Stimulated activated naive CD8-positive, alpha-beta T cell treated with anti-CD3 and anti-CD28 coated beads, Interleukin-15, amount 100 ng/mL, for 72 hours (primary cell): ENCODE results near the gene CSNK2A1.
"Not testable (repeated sequence)": the region's sequence is repeated elsewhere in the genome, so short reads cannot be mapped to it uniquely, and the experiment has no call there.

Experiments used
- ATAC-seq: fragments of 150-1000 bp; cut with Tn5 transposase; 2 replicates; pipeline ENCODE4 v1.10.0; 2021; ENCODE audit warnings: mild to moderate bottlenecking, moderate library complexity
- DNase-seq, 2 donors: peaks; one replicate each; pipeline ENCODE4 v3.0.0; 2021 to 2022
- H3K27ac Mint-ChIP-seq, 2 donors: one replicate each; pipeline ENCODE4 v1.8.0; 2022; ENCODE audit warnings: mild to moderate bottlenecking in 2 of 2, mixed read lengths in 2 of 2, moderate library complexity in 2 of 2
- H3K27me3 Mint-ChIP-seq: one replicate; pipeline ENCODE4 v1.8.0; 2022; ENCODE audit warnings: mixed read lengths
- H3K4me1 Mint-ChIP-seq: one replicate; pipeline ENCODE4 v1.8.0; 2022; ENCODE audit warnings: mild to moderate bottlenecking, mixed read lengths
- H3K4me3 Mint-ChIP-seq, 2 donors: one replicate each; pipeline ENCODE4 v1.8.0; 2022; ENCODE audit warnings: mild to moderate bottlenecking in 2 of 2, mixed read lengths in 2 of 2, moderate library complexity in 1 of 2
- H3K9me3 Mint-ChIP-seq, 2 donors: one replicate each; pipeline ENCODE4 v1.8.0; 2022; ENCODE audit warnings: mixed read lengths in 2 of 2

Gene CSNK2A1

GRCh38 chr20:530321-530720 lies 13.3 kb downstream of the CSNK2A1 start:
- peak overlapping the region; percentile 79 to 98 for H3K27ac Mint-ChIP-seq
- H3K4me1 Mint-ChIP-seq, result peaks cover 59% of the 10 kb centered on the region

GRCh38 chr20:528923-529604 lies 14.5 kb downstream of the CSNK2A1 start:
- H3K4me1 Mint-ChIP-seq, result peaks cover 46% of the 10 kb centered on the region

More at GRCh38 chr20:530321-530720, 13.3 kb downstream of the CSNK2A1 start:
- H3K4me3 Mint-ChIP-seq, result no peak overlapping the region
- peaks cover 16 to 25% of the 10 kb centered on the region in 2 donors for H3K9me3 Mint-ChIP-seq
- ATAC-seq, result no peak
- no peaks in the 10 kb centered on the region for H3K27me3 Mint-ChIP-seq
- no peak for DNase-seq

GRCh38 chr20:527571-527886 lies 16.1 kb downstream of the CSNK2A1 start:
- ATAC-seq (no peak), DNase-seq (no peak)
- peaks cover 31% of the 10 kb centered on the region for H3K4me1 Mint-ChIP-seq
- no peaks in the 10 kb centered on the region for H3K27me3 Mint-ChIP-seq
- no peak overlapping the region for H3K4me3 Mint-ChIP-seq
- peaks cover 16 to 25% of the 10 kb centered on the region in 2 donors for H3K9me3 Mint-ChIP-seq
- H3K27ac Mint-ChIP-seq, result no peak overlapping the region

More at GRCh38 chr20:528923-529604, 14.5 kb downstream of the CSNK2A1 start:
- peak; percentile 100 for ATAC-seq
- peak; percentile 8 to 37 for DNase-seq
- Mint-ChIP-seq H3K9me3 (peaks cover 16 to 25% of the 10 kb centered on the region in 2 donors), H3K27me3 (no peaks in the 10 kb centered on the region), H3K4me3 (peak overlapping the region; percentile 17 to 42), H3K27ac (peak overlapping the region; percentile 98 to 99)

- Mint-ChIP-seq H3K4me1 (peaks cover 6% of the 10 kb centered on the region), H3K4me3 (no peak overlapping the region), H3K9me3 (peaks cover 16 to 18% of the 10 kb centered on the region in 2 donors), H3K27me3 (no peaks in the 10 kb centered on the region), H3K27ac (no peak overlapping the region)
- ATAC-seq (no peak), DNase-seq (no peak)
Observed at GRCh38 chr20:521860-522259, 21.7 kb downstream of the CSNK2A1 start.

- no peaks in the 10 kb centered on the region for H3K27me3 Mint-ChIP-seq
- peaks cover 9% of the 10 kb centered on the region for H3K4me1 Mint-ChIP-seq
- DNase-seq (no peak), ATAC-seq (no peak)
- no peak overlapping the region for H3K27ac Mint-ChIP-seq
- peaks cover 13 to 16% of the 10 kb centered on the region in 2 donors for H3K9me3 Mint-ChIP-seq
- no peak overlapping the region for H3K4me3 Mint-ChIP-seq
Observed at GRCh38 chr20:519999-520398, 23.6 kb downstream of the CSNK2A1 start.

GRCh38 chr20:517221-517620 lies 26.4 kb downstream of the CSNK2A1 start:
- DNase-seq (no peak), ATAC-seq (no peak)
- Mint-ChIP-seq H3K27ac (no peak overlapping the region), H3K27me3 (no peaks in the 10 kb centered on the region), H3K4me1 (peaks cover 23% of the 10 kb centered on the region), H3K9me3 (peaks cover 13 to 16% of the 10 kb centered on the region in 2 donors), H3K4me3 (no peak overlapping the region)

GRCh38 chr20:516799-517198 lies 26.8 kb downstream of the CSNK2A1 start:
- Mint-ChIP-seq H3K4me1 (peaks cover 27% of the 10 kb centered on the region), H3K9me3 (peaks cover 13 to 16% of the 10 kb centered on the region in 2 donors), H3K27ac (no peak overlapping the region), H3K4me3 (no peak overlapping the region), H3K27me3 (no peaks in the 10 kb centered on the region)
- ATAC-seq (no peak), DNase-seq (no peak)

- Mint-ChIP-seq H3K27me3 (no peaks in the 10 kb centered on the region), H3K9me3 (peaks cover 11 to 13% of the 10 kb centered on the region in 2 donors), H3K27ac (no peak overlapping the region), H3K4me1 (peaks cover 34% of the 10 kb centered on the region), H3K4me3 (no peak overlapping the region)
- ATAC-seq (no peak), DNase-seq (no peak)
Observed at GRCh38 chr20:515696-516095, 27.9 kb downstream of the CSNK2A1 start.

- H3K27ac Mint-ChIP-seq, result peak overlapping the region; percentile 12 to 54
- H3K4me1 Mint-ChIP-seq, result peaks cover 46% of the 10 kb centered on the region
- DNase-seq (no peak), ATAC-seq (no peak)
- H3K27me3 Mint-ChIP-seq, result no peaks in the 10 kb centered on the region
- H3K9me3 Mint-ChIP-seq, result no peaks in the 10 kb centered on the region
- H3K4me3 Mint-ChIP-seq, result no peak overlapping the region
Observed at GRCh38 chr20:513429-513828, 30.2 kb downstream of the CSNK2A1 start.

- H3K9me3 Mint-ChIP-seq, H3K27me3 Mint-ChIP-seq, DNase-seq, H3K4me3 Mint-ChIP-seq, ATAC-seq: not testable (repeated sequence)
- Mint-ChIP-seq H3K27ac (peak overlapping the region in 1 of 2 donors; percentile 19), H3K4me1 (peaks cover 37% of the 10 kb centered on the region)
Observed at GRCh38 chr20:510328-511057, 33.1 kb downstream of the CSNK2A1 start.

GRCh38 chr20:508364-508787 lies 35.2 kb downstream of the CSNK2A1 start:
- H3K27ac Mint-ChIP-seq, H3K27me3 Mint-ChIP-seq, DNase-seq, H3K4me3 Mint-ChIP-seq, ATAC-seq, H3K9me3 Mint-ChIP-seq: not testable (repeated sequence)
- peaks cover 26% of the 10 kb centered on the region for H3K4me1 Mint-ChIP-seq

GRCh38 chr20:507761-508332 lies 35.7 kb downstream of the CSNK2A1 start:
- ATAC-seq (no peak), DNase-seq (no peak)
- peaks cover 24% of the 10 kb centered on the region for H3K4me1 Mint-ChIP-seq
- H3K27ac Mint-ChIP-seq, result no peak overlapping the region
- H3K4me3 Mint-ChIP-seq, result no peak overlapping the region
- H3K27me3 Mint-ChIP-seq, result no peaks in the 10 kb centered on the region
- H3K9me3 Mint-ChIP-seq, result no peaks in the 10 kb centered on the region

GRCh38 chr20:507006-507758 lies 36.4 kb downstream of the CSNK2A1 start:
- no peak for ATAC-seq
- no peaks in the 10 kb centered on the region for H3K9me3 Mint-ChIP-seq
- DNase-seq, result no peak
- H3K4me3 Mint-ChIP-seq, result no peak overlapping the region
- no peaks in the 10 kb centered on the region for H3K27me3 Mint-ChIP-seq
- no peak overlapping the region for H3K27ac Mint-ChIP-seq
- peaks cover 22% of the 10 kb centered on the region for H3K4me1 Mint-ChIP-seq

- Mint-ChIP-seq H3K27ac (no peak overlapping the region), H3K4me1 (peaks cover 4% of the 10 kb centered on the region), H3K4me3 (no peak overlapping the region), H3K9me3 (no peaks in the 10 kb centered on the region), H3K27me3 (no peaks in the 10 kb centered on the region)
- DNase-seq (no peak), ATAC-seq (no peak)
Observed at GRCh38 chr20:504632-505075, 38.9 kb downstream of the CSNK2A1 start.

- ATAC-seq, result no peak
- H3K4me3 Mint-ChIP-seq, result no peak overlapping the region
- no peaks in the 10 kb centered on the region for H3K4me1 Mint-ChIP-seq
- no peaks in the 10 kb centered on the region for H3K9me3 Mint-ChIP-seq
- H3K27me3 Mint-ChIP-seq, result no peaks in the 10 kb centered on the region
- H3K27ac Mint-ChIP-seq, result no peak overlapping the region
- DNase-seq, result no peak
Observed at GRCh38 chr20:503048-503737, 40.4 kb downstream of the CSNK2A1 start.
